HG03521 (cell line): ENCODE results near the gene ABHD4.
A peak's percentile ranks its signal among the peaks of the same experiment; 100 is the strongest.
"Not testable (repeated sequence)": the region's sequence is repeated elsewhere in the genome, so short reads cannot be mapped to it uniquely, and the experiment has no call there.

Experiments
- ATAC-seq: cut with Tn5 transposase; IDR thresholded peaks from one replicate; pipeline ENCODE4 v1.9.1; 2021; ENCODE audit warnings: mild to moderate bottlenecking, moderate library complexity; ENCODE audit not compliant: unreplicated experiment

The ABHD4 gene, protein sequence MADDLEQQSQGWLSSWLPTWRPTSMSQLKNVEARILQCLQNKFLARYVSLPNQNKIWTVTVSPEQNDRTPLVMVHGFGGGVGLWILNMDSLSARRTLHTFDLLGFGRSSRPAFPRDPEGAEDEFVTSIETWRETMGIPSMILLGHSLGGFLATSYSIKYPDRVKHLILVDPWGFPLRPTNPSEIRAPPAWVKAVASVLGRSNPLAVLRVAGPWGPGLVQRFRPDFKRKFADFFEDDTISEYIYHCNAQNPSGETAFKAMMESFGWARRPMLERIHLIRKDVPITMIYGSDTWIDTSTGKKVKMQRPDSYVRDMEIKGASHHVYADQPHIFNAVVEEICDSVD

GRCh38 chr14:22598099-22598895 lies at the start of gene ABHD4:
Gene ABHD4, plus strand, starts transcription at chr14:22598300. Its CDS starts 7 bp downstream, at chr14:22598307.
- ATAC-seq, result peak; percentile 81

DNA sequence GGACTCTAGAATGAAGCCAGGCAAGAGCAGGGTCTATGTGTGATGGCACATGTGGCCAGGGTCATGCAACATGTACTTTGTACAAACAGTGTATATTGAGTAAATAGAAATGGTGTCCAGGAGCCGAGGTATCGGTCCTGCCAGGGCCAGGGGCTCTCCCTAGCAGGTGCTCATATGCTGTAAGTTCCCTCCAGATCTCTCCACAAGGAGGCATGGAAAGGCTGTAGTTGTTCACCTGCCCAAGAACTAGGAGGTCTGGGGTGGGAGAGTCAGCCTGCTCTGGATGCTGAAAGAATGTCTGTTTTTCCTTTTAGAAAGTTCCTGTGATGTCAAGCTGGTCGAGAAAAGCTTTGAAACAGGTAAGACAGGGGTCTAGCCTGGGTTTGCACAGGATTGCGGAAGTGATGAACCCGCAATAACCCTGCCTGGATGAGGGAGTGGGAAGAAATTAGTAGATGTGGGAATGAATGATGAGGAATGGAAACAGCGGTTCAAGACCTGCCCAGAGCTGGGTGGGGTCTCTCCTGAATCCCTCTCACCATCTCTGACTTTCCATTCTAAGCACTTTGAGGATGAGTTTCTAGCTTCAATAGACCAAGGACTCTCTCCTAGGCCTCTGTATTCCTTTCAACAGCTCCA lies 48.7 kb upstream of the ABHD4 start:
- no peak for ATAC-seq

GRCh38 chr14:22549981-22550673 lies 48.0 kb upstream of the ABHD4 start:
- ATAC-seq, result peak; percentile 36

- no peak for ATAC-seq
These were observed 46.5 kb upstream of the ABHD4 start for GRCh38 chr14:22551605-22551997.

GRCh38 chr14:22552001-22552826 lies 45.9 kb upstream of the ABHD4 start:
- ATAC-seq, result no peak

- ATAC-seq, result no peak
These were observed 45.3 kb upstream of the ABHD4 start for GRCh38 chr14:22552827-22553076.

GRCh38 chr14:22553445-22553844 lies 44.7 kb upstream of the ABHD4 start:
- ATAC-seq, result no peak

DNA sequence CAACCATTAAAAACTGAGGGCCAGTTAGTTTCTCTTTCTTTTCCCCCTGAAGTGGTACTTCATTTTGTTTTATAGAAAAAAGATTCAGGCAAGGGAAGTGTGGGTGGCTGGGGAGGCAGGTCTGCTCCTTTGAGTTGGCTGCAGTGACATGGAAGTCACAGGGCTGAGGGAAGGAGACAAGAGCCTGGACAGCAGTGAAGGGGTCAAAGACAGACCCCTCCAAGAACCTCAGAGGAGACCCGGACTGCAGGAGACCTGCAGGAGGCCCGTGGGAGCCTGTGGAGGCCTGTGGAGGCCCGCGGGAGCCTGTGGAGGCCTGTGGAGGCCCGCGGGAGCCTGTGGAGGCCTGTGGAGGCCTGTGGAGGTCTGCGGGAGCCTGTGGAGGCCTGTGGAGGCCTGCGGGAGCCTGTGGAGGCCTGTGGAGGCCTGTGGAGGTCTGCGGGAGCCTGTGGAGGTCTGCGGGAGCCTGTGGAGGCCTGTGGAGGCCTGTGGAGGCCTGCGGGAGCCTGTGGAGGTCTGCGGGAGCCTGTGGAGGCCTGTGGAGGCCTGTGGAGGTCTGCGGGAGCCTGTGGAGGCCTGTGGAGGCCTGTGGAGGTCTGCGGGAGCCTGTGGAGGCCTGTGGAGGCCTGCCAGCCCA lies 44.1 kb upstream of the ABHD4 start:
- ATAC-seq, result not testable (repeated sequence)

DNA sequence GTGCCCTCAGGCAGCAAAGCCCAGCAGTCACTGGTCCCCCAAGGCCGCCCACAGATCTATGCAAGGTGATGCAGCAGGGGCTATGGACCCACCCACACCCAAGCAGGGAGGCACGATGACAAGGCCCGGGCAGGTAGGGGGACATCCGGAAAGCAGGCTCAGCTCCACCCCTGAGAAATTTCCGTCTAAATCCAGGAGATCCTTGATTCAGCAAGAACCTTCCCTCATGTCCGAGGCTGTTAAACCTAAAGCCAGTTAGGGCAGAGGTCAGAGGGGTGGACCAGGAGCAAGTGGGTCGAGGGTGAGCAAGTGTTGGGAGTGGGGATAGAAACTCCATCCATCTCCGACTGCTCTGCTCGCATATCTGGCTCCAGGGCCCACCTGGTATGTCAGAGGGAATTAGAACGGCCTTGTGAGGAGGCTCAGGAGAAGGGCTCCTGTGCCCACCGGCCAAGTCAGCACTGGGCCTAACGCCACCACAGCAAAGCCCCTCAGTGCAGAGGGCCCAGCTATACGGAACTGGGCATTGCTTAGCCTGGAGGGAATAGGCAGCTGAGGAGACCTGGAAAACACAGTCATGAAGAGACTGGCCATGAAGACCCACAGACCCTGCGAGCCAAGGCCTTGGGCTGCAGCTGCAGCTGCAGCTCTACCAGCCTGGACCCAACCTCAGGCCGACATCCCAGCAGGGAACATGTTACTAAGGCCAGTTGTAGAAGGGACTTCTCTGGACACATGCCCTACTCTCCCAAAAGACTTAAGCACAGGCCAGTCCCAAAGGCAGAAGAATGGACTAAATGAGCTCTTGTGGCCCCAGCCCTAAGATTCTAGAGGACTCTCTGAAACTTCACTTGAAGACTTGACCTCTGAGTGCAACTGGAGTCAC lies 43.4 kb upstream of the ABHD4 start:
- no peak for ATAC-seq

- ATAC-seq, result no peak
These were observed 42.6 kb upstream of the ABHD4 start for GRCh38 chr14:22555384-22556011.

DNA sequence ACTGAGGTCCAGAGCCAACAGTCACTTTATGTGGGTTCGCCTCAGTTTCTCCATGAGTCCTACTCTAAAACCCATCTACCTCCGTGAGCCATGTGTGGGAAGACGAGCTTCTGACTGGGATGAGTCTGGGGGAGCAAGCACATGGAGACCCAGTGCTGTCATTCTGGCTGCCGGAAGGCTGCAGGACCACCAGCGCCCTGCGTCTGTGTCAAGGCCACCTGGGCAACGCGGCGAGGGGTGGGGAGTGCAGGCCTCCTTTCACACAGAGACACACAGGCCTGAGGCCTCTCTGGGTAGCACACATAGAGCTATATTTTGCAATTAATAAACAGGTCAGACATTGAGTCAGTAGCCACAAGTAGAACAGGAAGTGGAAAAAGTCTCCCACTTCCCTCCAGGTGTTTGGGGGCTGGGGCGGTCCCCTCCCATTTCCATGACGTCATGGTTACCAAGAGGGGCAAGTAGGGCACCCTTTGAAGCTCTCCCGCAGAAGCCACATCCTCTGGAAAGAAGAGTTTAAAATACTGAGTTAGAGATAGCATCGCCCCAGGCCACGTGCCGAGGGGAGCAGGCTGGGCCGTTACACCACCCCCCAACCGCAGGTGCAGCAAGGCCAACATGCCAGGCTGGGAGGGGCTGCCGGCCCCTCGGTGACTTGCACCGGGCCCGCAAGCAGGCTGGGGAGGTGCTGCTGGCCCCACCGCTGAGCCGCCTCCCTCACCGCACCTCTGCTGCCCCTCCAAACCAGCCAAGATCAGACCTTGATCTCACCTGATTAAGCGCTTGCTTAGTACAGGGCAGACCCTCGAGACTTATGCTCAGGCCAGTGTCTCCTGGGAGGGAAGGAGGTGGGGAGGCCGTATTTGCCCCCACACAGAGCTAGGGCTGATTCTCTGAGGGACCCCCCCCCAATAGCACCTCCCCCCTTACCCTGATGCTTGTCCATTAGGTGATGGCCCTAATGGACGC lies 41.8 kb upstream of the ABHD4 start:
- ATAC-seq, result peak; percentile 67

GRCh38 chr14:22556990-22557623 lies 41.0 kb upstream of the ABHD4 start:
- peak; percentile 41 for ATAC-seq

DNA sequence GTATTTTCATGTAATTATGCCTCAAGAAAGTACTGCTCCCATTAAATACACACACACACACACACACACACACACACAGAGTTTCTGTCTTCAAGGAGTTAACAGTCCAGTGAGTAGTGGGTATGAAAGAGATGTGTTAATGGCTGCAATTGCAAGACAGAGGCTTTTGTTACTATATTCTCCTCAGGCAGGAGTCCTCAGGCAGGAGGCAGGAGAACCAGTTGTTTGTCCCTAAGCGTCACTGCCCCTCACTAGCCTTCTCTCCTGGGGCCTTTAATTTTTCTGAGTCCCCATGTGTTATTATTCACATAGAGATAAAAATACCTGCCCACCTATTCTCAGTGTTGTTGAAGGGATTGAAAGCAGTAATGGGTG lies 40.3 kb upstream of the ABHD4 start:
- no peak for ATAC-seq

DNA sequence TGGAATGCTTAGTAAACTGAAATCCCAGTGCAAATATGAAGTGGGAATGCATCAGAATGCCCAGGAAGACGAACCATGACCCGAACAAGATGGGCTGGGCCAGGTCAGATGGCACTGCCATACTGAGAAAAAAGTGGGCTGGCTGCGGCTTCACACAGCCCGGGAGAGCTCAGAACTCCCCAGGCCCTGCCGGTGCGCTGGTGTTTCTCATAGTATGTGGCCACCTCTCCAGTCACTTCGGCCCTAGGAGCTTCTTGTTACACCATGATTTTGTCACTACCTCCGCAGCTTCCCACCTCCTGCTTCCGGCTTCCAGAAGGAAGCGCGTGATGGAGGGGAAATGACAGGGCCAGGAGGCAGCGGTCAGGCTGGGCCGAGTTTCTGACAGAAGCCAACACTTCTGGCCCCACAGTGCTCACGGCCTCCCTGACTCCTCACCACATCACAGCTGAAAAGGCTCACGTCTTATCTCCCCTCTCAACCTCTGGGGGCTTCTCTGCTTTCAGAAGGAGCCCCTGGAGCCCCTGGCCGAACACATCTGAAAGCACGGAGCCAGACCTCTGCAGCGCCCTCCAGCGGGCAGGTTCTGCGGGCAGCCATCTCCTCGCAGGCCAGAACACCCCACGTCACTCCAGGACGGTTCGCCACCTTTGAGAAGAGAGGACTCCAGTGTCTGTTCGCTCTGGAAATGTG lies 39.7 kb upstream of the ABHD4 start:
- no peak for ATAC-seq

DNA sequence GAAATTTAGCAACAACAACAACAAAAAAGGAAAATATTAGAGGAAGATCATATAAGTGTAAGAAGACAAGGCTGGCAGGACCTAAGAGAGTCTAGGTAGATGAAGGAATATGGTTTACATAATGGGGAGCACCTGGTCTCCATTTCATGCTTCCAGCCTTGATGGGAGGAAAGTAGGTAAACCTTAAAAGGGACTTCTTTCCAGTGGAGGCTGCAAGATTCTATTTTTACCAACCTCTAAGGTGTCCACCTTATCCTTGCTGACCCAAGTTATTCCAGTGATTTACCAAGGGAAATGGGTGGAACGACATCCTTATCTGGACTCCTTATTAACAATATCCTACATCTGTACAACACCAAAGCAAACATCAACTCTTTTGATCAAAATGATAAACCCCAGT lies 39.1 kb upstream of the ABHD4 start:
- no peak for ATAC-seq

DNA sequence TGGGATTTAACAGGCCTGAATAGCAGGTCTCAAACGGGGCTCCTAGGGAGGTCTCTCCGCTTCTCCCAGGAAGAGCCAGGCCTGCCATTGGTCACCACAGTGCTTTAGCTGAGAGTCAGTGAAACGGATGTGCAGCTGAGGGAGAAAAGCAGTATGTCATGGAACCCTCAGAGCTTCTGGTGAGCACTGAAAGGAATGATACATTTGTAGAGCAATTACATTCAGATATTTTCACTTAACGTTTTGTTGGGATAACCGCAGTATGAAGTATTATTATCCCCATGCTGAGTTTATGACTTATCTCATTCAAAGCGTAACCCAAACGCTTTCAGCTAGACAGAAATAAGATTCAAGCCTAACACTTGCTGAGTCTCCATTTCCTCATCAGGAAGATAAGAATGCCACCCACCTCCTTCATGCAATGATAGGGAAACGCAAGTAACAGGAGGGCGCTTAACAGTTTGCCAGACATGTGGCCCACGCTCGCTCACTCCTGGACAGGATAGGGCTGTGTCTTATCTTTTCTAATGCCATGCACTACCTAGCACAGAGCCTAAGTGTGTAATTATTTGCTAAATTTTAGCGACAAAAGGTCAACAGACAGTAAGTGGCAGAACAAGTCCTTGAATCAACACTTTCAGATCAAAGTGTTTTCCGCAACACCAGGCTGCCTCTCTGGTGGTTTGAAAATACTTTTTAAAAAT lies 37.3 kb upstream of the ABHD4 start:
- ATAC-seq, result no peak
